Measurements from ENCODE around the gene GPR173.

The GPR173 gene

DNA sequence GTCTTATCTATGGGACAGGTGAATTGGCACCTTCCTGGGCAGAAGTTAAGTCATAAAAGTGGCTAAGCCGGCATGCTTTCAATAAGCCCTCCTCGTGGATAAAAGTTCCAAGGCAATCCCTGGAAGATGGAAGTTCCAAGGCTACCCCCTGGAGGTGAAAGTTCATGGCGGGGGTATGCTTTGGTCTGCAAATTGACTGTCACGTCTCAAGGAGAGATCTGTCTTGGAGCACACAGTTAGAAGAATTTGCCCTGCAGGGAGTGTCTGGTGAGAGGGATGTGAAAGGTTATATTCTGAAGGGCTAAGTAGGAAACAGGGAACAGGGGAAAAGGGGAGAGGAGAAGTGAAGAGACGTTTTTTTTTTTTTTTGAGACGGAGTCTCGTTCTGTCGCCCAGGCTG lies 26.2 kb upstream of the GPR173 start (continued):
- no peak for TF ChIP-seq ZNF121 (tag by site-specific recombination; IDR thresholded peaks at IDR 0.05)
- TF ChIP-seq ZNF423 (tag by site-specific recombination; IDR thresholded peaks at IDR 0.05): no peak
- TF ChIP-seq, protein P1, sequence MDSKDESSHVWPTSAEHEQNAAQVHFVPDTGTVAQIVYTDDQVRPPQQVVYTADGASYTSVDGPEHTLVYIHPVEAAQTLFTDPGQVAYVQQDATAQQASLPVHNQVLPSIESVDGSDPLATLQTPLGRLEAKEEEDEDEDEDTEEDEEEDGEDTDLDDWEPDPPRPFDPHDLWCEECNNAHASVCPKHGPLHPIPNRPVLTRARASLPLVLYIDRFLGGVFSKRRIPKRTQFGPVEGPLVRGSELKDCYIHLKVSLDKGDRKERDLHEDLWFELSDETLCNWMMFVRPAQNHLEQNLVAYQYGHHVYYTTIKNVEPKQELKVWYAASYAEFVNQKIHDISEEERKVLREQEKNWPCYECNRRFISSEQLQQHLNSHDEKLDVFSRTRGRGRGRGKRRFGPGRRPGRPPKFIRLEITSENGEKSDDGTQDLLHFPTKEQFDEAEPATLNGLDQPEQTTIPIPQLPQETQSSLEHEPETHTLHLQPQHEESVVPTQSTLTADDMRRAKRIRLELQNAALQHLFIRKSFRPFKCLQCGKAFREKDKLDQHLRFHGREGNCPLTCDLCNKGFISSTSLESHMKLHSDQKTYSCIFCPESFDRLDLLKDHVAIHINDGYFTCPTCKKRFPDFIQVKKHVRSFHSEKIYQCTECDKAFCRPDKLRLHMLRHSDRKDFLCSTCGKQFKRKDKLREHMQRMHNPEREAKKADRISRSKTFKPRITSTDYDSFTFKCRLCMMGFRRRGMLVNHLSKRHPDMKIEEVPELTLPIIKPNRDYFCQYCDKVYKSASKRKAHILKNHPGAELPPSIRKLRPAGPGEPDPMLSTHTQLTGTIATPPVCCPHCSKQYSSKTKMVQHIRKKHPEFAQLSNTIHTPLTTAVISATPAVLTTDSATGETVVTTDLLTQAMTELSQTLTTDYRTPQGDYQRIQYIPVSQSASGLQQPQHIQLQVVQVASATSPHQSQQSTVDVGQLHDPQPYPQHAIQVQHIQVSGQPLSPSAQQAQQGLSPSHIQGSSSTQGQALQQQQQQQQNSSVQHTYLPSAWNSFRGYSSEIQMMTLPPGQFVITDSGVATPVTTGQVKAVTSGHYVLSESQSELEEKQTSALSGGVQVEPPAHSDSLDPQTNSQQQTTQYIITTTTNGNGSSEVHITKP (tag by site-specific recombination; IDR thresholded peaks at IDR 0.05): no peak
- no peak for TF ChIP-seq ZNF174 (tag by site-specific recombination; IDR thresholded peaks at IDR 0.05)
- TF ChIP-seq, protein P2, sequence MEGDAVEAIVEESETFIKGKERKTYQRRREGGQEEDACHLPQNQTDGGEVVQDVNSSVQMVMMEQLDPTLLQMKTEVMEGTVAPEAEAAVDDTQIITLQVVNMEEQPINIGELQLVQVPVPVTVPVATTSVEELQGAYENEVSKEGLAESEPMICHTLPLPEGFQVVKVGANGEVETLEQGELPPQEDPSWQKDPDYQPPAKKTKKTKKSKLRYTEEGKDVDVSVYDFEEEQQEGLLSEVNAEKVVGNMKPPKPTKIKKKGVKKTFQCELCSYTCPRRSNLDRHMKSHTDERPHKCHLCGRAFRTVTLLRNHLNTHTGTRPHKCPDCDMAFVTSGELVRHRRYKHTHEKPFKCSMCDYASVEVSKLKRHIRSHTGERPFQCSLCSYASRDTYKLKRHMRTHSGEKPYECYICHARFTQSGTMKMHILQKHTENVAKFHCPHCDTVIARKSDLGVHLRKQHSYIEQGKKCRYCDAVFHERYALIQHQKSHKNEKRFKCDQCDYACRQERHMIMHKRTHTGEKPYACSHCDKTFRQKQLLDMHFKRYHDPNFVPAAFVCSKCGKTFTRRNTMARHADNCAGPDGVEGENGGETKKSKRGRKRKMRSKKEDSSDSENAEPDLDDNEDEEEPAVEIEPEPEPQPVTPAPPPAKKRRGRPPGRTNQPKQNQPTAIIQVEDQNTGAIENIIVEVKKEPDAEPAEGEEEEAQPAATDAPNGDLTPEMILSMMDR (tag by site-specific recombination; IDR thresholded peaks at IDR 0.05): no peak

DNA sequence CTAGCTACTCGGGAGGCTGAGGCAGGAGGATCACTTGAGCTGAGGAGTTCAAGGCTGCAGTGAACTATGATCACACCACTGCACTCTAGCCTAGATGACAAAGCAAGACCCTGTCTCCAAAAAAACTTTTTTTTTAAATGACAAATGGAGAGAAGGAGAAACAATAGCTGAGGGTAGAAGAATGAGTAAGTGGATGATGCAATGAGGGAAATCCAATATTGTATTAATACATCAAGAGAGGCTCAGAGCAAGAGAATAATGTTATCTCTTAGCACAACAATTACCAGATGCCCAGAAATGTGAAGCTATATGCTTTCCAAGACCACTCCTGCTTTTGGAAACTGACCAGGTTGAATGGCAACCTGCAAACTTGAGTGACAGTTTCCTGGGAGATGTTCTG lies 19.9 kb upstream of the GPR173 start:
- POLR2A ChIA-PET: no interaction called here
- Histone ChIP-seq H3K36me3 (ENCODE audit: control insufficient read depth in 2 of 2, insufficient read depth in 1 of 2, low read length in 2 of 2) (no peaks in the 10 kb centered on the region), H3K4me1 (ENCODE audit: control insufficient read depth, insufficient read depth, low read length) (no peaks in the 10 kb centered on the region), H3K9me3 (ENCODE audit: control insufficient read depth, insufficient read depth, low read depth, low read length) (no peaks in the 10 kb centered on the region; the same call in 1 of the 2 replicates), H3K4me3 (ENCODE audit: low read depth, low read length) (no peak overlapping the region), H3K27ac (ENCODE audit: extremely low read depth, low read depth, low read length) (no peak overlapping the region)
- CTCF ChIA-PET: no interaction called here
- TF ChIP-seq, protein P3, sequence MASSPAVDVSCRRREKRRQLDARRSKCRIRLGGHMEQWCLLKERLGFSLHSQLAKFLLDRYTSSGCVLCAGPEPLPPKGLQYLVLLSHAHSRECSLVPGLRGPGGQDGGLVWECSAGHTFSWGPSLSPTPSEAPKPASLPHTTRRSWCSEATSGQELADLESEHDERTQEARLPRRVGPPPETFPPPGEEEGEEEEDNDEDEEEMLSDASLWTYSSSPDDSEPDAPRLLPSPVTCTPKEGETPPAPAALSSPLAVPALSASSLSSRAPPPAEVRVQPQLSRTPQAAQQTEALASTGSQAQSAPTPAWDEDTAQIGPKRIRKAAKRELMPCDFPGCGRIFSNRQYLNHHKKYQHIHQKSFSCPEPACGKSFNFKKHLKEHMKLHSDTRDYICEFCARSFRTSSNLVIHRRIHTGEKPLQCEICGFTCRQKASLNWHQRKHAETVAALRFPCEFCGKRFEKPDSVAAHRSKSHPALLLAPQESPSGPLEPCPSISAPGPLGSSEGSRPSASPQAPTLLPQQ (tag by site-specific recombination; IDR thresholded peaks at IDR 0.05): no peak
- no peak for TF ChIP-seq ZNF214 (tag by site-specific recombination; IDR thresholded peaks at IDR 0.05; ENCODE audit: borderline replicate concordance)
- no peak for TF ChIP-seq ZFP41 (tag by site-specific recombination; IDR thresholded peaks at IDR 0.05; ENCODE audit: borderline replicate concordance)
- no peak for TF ChIP-seq ZSCAN16 (tag by site-specific recombination; IDR thresholded peaks at IDR 0.05)
- TF ChIP-seq ZNF677 (tag by site-specific recombination; IDR thresholded peaks at IDR 0.05): no peak
- no peak for TF ChIP-seq ZNF530 (tag by site-specific recombination; IDR thresholded peaks at IDR 0.05; ENCODE audit: low read depth)
- no peak for TF ChIP-seq ZNF221 (tag by site-specific recombination; IDR thresholded peaks at IDR 0.05; ENCODE audit: borderline replicate concordance)
- TF ChIP-seq ZBTB17 (tag by site-specific recombination; IDR thresholded peaks at IDR 0.05): no peak
- TF ChIP-seq ZNF23 (tag by site-specific recombination; IDR thresholded peaks at IDR 0.05; ENCODE audit: borderline replicate concordance): no peak
- TF ChIP-seq, protein P4, sequence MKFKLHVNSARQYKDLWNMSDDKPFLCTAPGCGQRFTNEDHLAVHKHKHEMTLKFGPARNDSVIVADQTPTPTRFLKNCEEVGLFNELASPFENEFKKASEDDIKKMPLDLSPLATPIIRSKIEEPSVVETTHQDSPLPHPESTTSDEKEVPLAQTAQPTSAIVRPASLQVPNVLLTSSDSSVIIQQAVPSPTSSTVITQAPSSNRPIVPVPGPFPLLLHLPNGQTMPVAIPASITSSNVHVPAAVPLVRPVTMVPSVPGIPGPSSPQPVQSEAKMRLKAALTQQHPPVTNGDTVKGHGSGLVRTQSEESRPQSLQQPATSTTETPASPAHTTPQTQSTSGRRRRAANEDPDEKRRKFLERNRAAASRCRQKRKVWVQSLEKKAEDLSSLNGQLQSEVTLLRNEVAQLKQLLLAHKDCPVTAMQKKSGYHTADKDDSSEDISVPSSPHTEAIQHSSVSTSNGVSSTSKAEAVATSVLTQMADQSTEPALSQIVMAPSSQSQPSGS (tag by site-specific recombination; IDR thresholded peaks at IDR 0.05; ENCODE audit: low read depth): no peak
- TF ChIP-seq, protein P5, sequence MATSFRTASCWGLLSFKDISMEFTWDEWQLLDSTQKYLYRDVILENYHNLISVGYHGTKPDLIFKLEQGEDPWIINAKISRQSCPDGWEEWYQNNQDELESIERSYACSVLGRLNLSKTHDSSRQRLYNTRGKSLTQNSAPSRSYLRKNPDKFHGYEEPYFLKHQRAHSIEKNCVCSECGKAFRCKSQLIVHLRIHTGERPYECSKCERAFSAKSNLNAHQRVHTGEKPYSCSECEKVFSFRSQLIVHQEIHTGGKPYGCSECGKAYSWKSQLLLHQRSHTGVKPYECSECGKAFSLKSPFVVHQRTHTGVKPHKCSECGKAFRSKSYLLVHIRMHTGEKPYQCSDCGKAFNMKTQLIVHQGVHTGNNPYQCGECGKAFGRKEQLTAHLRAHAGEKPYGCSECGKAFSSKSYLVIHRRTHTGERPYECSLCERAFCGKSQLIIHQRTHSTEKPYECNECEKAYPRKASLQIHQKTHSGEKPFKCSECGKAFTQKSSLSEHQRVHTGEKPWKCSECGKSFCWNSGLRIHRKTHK (tag by site-specific recombination; IDR thresholded peaks at IDR 0.05): no peak
- no peak for TF ChIP-seq ZNF138 (tag by site-specific recombination; IDR thresholded peaks at IDR 0.05; ENCODE audit: borderline replicate concordance)
- TF ChIP-seq, protein P6, sequence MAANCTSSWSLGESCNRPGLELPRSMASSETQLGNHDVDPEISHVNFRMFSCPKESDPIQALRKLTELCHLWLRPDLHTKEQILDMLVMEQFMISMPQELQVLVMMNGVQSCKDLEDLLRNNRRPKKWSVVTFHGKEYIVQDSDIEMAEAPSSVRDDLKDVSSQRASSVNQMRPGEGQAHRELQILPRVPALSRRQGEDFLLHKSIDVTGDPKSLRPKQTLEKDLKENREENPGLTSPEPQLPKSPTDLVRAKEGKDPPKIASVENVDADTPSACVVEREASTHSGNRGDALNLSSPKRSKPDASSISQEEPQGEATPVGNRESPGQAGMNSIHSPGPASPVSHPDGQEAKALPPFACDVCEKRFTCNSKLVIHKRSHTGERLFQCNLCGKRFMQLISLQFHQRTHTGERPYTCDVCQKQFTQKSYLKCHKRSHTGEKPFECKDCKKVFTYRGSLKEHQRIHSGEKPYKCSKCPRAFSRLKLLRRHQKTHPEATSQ (tag by site-specific recombination; IDR thresholded peaks at IDR 0.05): no peak
- TF ChIP-seq ZXDB (tag by site-specific recombination; IDR thresholded peaks at IDR 0.05): no peak
- TF ChIP-seq, protein P7, sequence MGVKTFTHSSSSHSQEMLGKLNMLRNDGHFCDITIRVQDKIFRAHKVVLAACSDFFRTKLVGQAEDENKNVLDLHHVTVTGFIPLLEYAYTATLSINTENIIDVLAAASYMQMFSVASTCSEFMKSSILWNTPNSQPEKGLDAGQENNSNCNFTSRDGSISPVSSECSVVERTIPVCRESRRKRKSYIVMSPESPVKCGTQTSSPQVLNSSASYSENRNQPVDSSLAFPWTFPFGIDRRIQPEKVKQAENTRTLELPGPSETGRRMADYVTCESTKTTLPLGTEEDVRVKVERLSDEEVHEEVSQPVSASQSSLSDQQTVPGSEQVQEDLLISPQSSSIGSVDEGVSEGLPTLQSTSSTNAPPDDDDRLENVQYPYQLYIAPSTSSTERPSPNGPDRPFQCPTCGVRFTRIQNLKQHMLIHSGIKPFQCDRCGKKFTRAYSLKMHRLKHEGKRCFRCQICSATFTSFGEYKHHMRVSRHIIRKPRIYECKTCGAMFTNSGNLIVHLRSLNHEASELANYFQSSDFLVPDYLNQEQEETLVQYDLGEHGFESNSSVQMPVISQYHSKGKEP (tag by site-specific recombination; IDR thresholded peaks at IDR 0.05): no peak
- TF ChIP-seq, protein P8, sequence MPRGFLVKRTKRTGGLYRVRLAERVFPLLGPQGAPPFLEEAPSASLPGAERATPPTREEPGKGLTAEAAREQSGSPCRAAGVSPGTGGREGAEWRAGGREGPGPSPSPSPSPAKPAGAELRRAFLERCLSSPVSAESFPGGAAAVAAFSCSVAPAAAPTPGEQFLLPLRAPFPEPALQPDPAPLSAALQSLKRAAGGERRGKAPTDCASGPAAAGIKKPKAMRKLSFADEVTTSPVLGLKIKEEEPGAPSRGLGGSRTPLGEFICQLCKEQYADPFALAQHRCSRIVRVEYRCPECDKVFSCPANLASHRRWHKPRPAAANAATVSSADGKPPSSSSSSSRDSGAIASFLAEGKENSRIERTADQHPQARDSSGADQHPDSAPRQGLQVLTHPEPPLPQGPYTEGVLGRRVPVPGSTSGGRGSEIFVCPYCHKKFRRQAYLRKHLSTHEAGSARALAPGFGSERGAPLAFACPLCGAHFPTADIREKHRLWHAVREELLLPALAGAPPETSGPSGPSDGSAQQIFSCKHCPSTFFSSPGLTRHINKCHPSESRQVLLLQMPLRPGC (tag by site-specific recombination; IDR thresholded peaks at IDR 0.05): no peak
- no peak for TF ChIP-seq ZNF701 (tag by site-specific recombination; IDR thresholded peaks at IDR 0.05)
